GM12864 (cell line): ENCODE measurements around the gene KIAA1217.
A peak's percentile ranks its signal among the peaks of the same experiment; 100 is the strongest.

ENCODE experiments used
- DNase-seq: peaks from one replicate; pipeline ENCODE4 v3.0.0-alpha.2; 2011; ENCODE audit warnings: low read depth
- H3K4me3 ChIP-seq: 2 replicates; pipeline ENCODE4 v1.5.1; 2011; ENCODE audit warnings: mild to moderate bottlenecking, low read depth, low read length, control low read depth
- CTCF ChIP-seq: IDR thresholded peaks from 2 replicates; pipeline ENCODE4 v1.5.1; 2011; ENCODE audit warnings: low read depth, mild to moderate bottlenecking, moderate library complexity, low read length, control low read depth, inconsistent platforms; ENCODE audit errors: missing control alignments

The KIAA1217 gene

DNA sequence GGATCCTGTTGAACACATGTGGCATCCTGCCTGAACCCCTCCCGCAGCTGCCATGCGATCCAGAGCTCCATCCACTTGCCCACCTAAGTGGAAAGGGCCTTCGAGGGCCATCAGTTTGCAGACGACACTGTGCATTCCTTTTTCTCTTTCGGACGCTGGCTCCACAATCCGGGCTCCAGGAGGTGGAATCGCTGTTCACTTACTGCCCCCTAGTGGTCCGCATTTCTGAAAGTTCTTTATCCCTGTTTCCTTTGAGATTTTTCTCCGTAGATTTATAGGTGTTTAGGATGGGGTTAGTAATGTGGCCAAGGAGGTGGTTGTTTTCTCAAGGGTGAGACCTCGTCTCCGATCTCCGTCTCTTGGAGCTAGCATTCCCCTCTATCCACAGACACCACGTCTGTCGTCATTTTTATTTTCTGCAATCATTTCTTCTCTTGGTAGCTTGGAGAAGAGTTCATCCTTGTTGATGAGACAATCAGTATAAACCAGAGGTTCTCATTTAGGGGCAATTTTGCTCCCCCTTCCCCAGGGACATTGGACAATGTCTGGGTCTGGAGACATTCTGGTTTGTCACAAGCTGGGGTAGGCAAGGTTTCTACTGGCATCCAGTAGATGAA, 310.2 kb downstream of the KIAA1217 start:
- no peak overlapping the region for H3K4me3 ChIP-seq
- no peak for DNase-seq
- peak; percentile 76 for TF ChIP-seq CTCF

GRCh38 chr10:24519950-24520349, 311.0 kb downstream of the KIAA1217 start:
- TF ChIP-seq CTCF, result no peak
- no peak overlapping the region for H3K4me3 ChIP-seq
- DNase-seq, result no peak

DNA sequence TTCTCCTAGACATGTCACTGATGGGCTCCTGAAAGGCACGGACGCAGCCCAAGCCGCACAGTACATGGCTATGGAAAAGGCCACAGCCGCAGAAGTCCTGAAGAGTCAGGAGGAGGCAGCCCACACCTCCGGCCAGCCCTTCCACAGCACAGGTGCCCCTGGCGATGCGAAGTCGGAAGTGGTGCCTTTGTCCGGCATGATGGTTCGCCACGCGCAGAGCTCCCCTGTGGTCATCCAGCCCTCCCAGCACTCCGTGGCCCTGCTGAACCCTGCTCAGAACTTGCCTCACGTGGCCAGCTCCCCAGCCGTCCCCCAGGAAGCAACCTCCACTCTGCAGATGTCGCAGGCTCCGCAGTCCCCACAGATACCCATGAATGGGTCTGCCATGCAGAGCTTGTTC, 315.4 kb downstream of the KIAA1217 start:
- no peak for DNase-seq
- TF ChIP-seq CTCF, result no peak
- no peak overlapping the region for H3K4me3 ChIP-seq

DNA sequence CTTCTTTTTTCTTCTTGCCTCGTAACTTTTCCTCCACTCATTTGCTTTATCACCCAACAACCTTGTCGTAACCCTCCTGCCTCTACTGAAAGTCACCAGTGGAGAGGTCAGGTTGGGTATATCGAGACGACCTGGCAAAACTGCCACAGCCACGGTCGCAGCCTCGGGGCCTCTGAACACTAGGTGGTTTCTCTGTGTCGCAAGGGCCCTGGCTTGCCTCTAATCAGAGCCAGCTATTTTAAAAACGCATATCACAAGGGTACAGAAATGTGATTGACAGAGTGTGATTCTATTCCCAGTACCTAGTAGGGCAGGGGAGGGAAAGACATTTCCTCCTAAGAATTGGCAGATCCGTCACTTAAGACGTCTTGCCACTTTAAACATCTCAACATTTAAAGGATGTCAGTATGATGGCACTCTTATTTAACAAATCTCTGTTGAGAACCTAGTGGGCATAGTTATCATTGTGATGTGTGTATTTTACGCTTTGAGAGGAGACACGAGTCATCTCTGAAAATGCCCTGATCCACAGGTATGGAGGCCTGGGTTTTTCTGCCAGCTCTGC, 317.2 kb downstream of the KIAA1217 start:
- DNase-seq, result no peak
- no peak for TF ChIP-seq CTCF
- no peak overlapping the region for H3K4me3 ChIP-seq

- TF ChIP-seq CTCF, result no peak
Measured at GRCh38 chr10:24528946-24529345, 320.0 kb downstream of the KIAA1217 start.

DNA sequence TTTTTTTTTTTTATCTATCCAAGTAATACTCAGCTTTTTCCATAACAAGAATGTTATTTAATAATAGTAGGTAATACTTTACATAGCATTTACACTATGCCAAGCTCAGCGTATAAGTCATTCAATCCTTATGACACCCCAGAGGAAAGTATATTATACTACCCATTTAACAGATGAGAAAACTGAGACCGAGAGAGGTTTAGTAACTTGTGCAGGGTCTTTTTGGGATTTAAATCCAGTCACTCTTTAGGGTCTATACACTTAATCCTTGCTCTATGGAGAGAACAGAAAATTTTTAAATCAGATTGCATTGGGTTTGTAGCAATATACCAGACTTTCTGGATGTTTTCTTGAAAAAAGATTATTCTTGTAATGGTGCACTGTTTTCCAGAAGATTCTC, 322.5 kb downstream of the KIAA1217 start:
- TF ChIP-seq CTCF, result no peak
- no peak overlapping the region for H3K4me3 ChIP-seq
- no peak for DNase-seq

More at GRCh38 chr10:24528946-24529345, 320.0 kb downstream of the KIAA1217 start:
- H3K4me3 ChIP-seq, result no peak overlapping the region
- no peak for DNase-seq

GRCh38 chr10:24533981-24534380, 325.0 kb downstream of the KIAA1217 start:
- no peak overlapping the region for H3K4me3 ChIP-seq
- DNase-seq, result no peak
- no peak for TF ChIP-seq CTCF
